GM13976 (cell line): ENCODE measurements around the gene LONP2.

ENCODE experiments used
- DNase-seq: peaks from one replicate; pipeline ENCODE4 v3.0.0; 2012; ENCODE audit warnings: low spot score
- in situ Hi-C: fragments of 300-500 bp; cut with MboI; formaldehyde crosslinking; loops from one replicate; pipeline ENCODE4 v1.12.0; 2022; ENCODE audit warnings: low sequenced_read_pairs, mixed read lengths, inconsistent platforms; ENCODE audit not compliant: unreplicated experiment
- TF ChIP-seq, protein P1 (sequence below): IDR thresholded peaks from 2 replicates; pipeline ENCODE4 v1.5.1; 2012; ENCODE audit warnings: borderline replicate concordance, mild to moderate bottlenecking; ENCODE audit not compliant: insufficient read depth; ENCODE audit errors: extremely low read depth, missing control alignments, control extremely low read depth

LONP2 gene

DNA sequence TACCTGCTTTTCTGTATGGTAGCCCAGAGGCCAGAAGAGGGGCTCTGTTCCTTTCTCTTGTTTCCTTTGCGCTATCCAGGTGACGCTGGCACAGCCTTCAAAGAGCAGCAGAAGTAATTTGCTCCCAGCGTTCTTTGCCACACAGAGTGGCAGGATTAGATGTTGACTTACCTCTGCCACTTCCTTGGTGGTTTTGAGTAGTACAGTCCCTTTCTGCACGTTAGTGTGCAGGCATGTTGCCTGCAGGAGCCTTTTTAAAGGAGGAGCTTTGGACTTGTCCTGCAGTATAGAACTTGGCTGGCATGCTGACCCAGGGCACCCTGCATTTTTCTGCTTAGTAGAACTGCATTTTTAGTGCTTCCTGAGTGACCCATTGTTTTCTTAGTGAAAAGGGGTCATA lies 3.2 kb downstream of the LONP2 start, which contains the start of gene ABCC11:
ABCC11 (minus strand) TSS at position 229 of the 400 bp plus-strand sequence. CDS start 15,618 bp downstream, outside the sequence.
- DNase-seq = no peak
- TF ChIP-seq, protein P1, sequence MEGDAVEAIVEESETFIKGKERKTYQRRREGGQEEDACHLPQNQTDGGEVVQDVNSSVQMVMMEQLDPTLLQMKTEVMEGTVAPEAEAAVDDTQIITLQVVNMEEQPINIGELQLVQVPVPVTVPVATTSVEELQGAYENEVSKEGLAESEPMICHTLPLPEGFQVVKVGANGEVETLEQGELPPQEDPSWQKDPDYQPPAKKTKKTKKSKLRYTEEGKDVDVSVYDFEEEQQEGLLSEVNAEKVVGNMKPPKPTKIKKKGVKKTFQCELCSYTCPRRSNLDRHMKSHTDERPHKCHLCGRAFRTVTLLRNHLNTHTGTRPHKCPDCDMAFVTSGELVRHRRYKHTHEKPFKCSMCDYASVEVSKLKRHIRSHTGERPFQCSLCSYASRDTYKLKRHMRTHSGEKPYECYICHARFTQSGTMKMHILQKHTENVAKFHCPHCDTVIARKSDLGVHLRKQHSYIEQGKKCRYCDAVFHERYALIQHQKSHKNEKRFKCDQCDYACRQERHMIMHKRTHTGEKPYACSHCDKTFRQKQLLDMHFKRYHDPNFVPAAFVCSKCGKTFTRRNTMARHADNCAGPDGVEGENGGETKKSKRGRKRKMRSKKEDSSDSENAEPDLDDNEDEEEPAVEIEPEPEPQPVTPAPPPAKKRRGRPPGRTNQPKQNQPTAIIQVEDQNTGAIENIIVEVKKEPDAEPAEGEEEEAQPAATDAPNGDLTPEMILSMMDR = no peak
- in situ Hi-C loops = loop anchor here (25.0 kb wide), 1 partner anchor 290 kb away; no protein-coding TSS in a partner anchor

DNA sequence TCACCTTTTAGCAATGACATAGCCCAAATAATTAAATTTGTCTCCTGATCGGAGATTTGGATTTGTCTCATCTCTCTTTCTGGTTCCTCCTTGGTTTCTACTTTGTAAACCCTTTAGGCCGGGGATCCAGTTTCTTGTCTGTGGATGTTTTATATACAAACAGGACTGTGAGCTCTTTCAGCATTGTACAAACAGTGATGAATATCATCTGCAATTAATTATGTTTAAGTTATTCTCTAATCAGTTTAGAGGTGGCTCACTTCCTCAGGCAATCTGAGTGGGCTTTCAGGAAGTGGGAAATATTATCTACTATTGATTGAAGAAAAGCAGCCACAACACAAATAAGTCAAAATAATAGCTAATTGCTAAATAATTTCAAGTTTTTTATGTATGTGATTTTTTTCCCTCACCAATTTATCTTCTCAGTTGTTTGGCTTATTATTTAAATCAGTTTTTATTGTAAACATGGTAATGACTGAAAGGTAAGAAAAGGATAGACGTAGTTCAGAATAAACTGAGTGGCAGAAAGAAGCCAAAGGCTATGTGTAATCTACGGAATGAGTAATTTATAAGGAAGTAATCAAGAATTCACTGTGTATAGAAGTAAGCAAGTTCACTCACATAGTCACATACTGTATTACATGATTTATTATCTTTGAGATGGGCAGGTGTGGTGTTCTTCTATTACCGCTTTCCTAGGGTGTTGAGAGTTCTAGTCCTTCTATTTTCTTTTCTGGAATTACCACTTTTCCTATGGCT lies 6.6 kb downstream of the LONP2 start:
- in situ Hi-C loops = no loop called here
- DNase-seq = no peak
- TF ChIP-seq, protein P1 = no peak

DNA sequence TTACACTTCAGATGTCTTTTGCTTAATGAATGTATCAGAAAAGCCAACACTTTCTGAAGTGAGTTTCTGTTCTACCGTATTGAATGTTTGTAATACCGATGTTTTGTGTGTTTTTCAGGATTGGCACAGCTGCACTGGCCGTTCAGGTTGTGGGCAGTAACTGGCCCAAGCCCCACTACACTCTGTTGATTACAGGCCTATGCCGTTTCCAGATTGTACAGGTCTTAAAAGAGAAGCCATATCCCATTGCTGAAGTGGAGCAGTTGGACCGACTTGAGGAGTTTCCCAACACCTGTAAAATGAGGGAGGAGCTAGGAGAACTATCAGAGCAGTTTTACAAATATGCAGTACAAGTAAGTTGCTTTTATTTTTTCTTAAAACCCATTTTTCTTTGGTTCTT lies 7.9 kb downstream of the LONP2 start:
- in situ Hi-C loops = no loop called here
- TF ChIP-seq, protein P1 = no peak
- no peak for DNase-seq

DNA sequence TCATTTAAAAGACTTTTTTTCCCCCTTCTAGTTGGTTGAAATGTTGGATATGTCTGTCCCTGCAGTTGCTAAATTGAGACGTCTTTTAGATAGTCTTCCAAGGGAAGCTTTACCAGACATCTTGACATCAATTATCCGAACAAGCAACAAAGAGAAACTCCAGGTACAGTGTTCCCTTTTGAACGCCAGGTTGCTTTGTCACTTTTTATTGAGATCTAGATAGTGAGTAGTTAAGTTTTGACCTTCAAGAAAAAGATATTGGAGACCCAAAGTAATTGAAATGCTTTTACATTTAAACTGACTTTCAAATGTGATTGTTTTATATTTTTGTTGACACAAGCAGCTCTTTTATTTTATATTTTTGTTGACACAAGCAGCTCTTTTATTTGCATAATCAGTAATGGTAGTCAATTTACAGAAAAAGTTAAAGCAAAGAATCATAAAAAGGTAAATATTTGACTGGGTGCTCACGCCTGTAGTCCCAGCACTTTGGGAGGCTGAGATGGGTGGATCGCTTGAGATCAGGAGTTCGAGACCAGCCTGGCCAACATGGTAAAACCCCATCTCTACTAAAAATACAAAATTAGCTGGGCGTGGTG lies 12.6 kb downstream of the LONP2 start:
- in situ Hi-C loops = no loop called here
- DNase-seq = no peak
- TF ChIP-seq, protein P1 = no peak

DNA sequence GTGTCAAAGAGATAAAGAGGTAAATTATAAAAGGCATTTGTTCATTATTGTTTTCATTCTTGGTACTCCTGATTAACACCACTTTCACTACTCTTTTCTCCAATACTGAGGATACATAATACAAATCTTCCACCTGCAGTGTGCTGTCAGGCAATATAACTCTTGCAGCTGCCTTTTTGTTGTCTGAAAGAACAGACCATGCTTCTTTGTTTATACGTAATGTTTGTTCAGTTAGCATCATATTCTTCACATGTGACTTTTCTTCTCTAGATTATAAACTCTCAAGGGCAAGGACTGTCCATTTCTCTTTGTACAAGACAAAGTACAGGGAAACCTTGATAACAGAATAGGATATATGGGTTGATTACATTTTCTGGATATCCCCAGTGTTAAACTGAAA lies 17.5 kb downstream of the LONP2 start:
- in situ Hi-C loops = no loop called here
- no peak for DNase-seq
- TF ChIP-seq, protein P1 = no peak

DNA sequence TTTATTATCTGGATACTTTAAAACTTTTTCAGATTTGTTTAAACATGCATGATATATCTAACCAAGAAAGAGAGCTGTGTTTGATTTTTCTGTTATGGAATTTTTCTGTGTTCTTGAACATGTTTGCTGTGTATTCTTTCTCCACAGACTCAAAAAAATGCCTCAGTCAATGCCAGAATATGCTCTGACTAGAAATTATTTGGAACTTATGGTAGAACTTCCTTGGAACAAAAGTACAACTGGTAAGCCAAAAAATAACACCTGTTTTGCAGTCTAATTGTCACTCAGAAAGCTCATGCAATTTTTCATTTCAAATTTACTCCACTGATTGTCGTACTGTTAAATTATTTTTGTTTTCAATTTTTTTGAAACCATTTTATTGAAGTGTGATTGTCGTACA lies 18.5 kb downstream of the LONP2 start:
- DNase-seq = no peak
- TF ChIP-seq, protein P1 = no peak
- in situ Hi-C loops = no loop called here
